Naive thymus-derived CD8-positive, alpha-beta T cell (primary cell): ENCODE results near the gene TNS3. TPM values are rescaled to one million over a fixed set of nuclear protein-coding genes. Genes with fewer than 3 reads are reported as not detected.

Experiments used
- ATAC-seq, 2 donors: fragments of 150-1000 bp; cut with Tn5 transposase in 1 of 2; sonication (Bioruptor Pico), chemical (Tn5 transposase) in 1 of 2; 1 replicate in 1 of 2; 2 replicates in 1 of 2; pipeline ENCODE4 v1.10.0; 2021; ENCODE audit warnings: mild to moderate bottlenecking in 2 of 2, moderate library complexity in 2 of 2
- POLR2A ChIA-PET: fragments of 350-600 bp; sonication (Branson Sonifier 250); formaldehyde crosslinking; loops from one replicate; lab custom pipeline; 2021; ENCODE audit warnings: antibody characterized with exemption; lab: Charles Lee
- DNase-seq, 10 donors: peaks; one replicate each; pipeline versions ENCODE4 v3.0.0 to v3.0.0-alpha.2; 2020 to 2022
- H3K27ac Mint-ChIP-seq, 10 donors: one replicate each; pipeline ENCODE4 v1.8.0; 2020 to 2022; ENCODE audit warnings: mild to moderate bottlenecking in 10 of 10, mixed read lengths in 10 of 10, moderate library complexity in 4 of 10, inconsistent platforms in 1 of 10
- H3K27me3 Mint-ChIP-seq, 5 donors: one replicate each; pipeline ENCODE4 v1.8.0; 2021 to 2022; ENCODE audit warnings: mixed read lengths in 5 of 5
- H3K36me3 Mint-ChIP-seq, 3 donors: one replicate each; pipeline ENCODE4 v1.8.0; 2020 to 2022; ENCODE audit warnings: mixed read lengths in 3 of 3, mild to moderate bottlenecking in 2 of 3, inconsistent platforms in 1 of 3
- H3K4me1 Mint-ChIP-seq, 4 donors: one replicate each; pipeline ENCODE4 v1.8.0; 2021 to 2022; ENCODE audit warnings: mixed read lengths in 4 of 4
- H3K4me3 Mint-ChIP-seq, 10 donors: one replicate each; pipeline ENCODE4 v1.8.0; 2020 to 2022; ENCODE audit warnings: mild to moderate bottlenecking in 10 of 10, mixed read lengths in 10 of 10, moderate library complexity in 6 of 10, inconsistent platforms in 1 of 10
- H3K9me3 Mint-ChIP-seq, 9 donors: one replicate each; pipeline ENCODE4 v1.8.0; 2020 to 2022; ENCODE audit warnings: mixed read lengths in 9 of 9, mild to moderate bottlenecking in 3 of 9, inconsistent platforms in 1 of 9, moderate library complexity in 1 of 9
- polyA plus RNA-seq, 3 donors: library from polyadenylated mRNA; unstranded; fragments of 300-500 nt; fragmentation: Illumina TruSeq; gene quantifications; one replicate each; pipeline ENCODE4 v1.2.3, GENCODE V29; 2021
- total RNA-seq, 8 experiments: library from RNA in 2 of 8; stranded (reverse) in 2 of 8; gene quantifications; one replicate each; pipeline ENCODE4 v1.2.3 and lab custom pipeline; 2021 to 2026

The TNS3 gene
- total and polyA plus RNA-seq, 5 experiments from 2014 or later = 1.2 to 1.6 TPM; not detected in 3

GRCh38 chr7:47482013-47482875 is 99.7 kb downstream of the TNS3 start:
- peak overlapping the region in 1 of 10 donors; percentile 29 for H3K4me3 Mint-ChIP-seq
- no peaks in the 10 kb centered on the region for H3K36me3 Mint-ChIP-seq
- peaks cover 0 to 37% (median 0%) of the 10 kb centered on the region in 4 donors for H3K4me1 Mint-ChIP-seq
- peak overlapping the region in 1 of 10 donors; percentile 21 for H3K27ac Mint-ChIP-seq
- H3K27me3 Mint-ChIP-seq = no peaks in the 10 kb centered on the region
- POLR2A ChIA-PET = interaction anchor here (0.6 kb wide), 1 partner anchor 218 kb away, joined by 3 read pairs; no protein-coding TSS in a partner anchor
- DNase-seq = no peak
- peaks cover 0 to 2% (median 0%) of the 10 kb centered on the region in 9 donors for H3K9me3 Mint-ChIP-seq
- no peak for ATAC-seq

- ATAC-seq = no peak
- peaks cover 0 to 5% (median 2%) of the 10 kb centered on the region in 5 donors for H3K27me3 Mint-ChIP-seq
- POLR2A ChIA-PET = no interaction called here
Observed at GRCh38 chr7:47481541-47482012, 100.3 kb downstream of the TNS3 start.

GRCh38 chr7:47480576-47481538 is 101.1 kb downstream of the TNS3 start:
- POLR2A ChIA-PET = no interaction called here
- Mint-ChIP-seq H3K4me1 (peaks cover 0 to 39% (median 0%) of the 10 kb centered on the region in 4 donors), H3K27me3 (peaks cover 0 to 11% (median 4%) of the 10 kb centered on the region in 5 donors), H3K4me3 (peak overlapping the region in 1 of 10 donors; percentile 45), H3K36me3 (no peaks in the 10 kb centered on the region), H3K27ac (peak overlapping the region in 1 of 10 donors; percentile 21), H3K9me3 (peaks cover 0 to 2% (median 0%) of the 10 kb centered on the region in 9 donors)
- ATAC-seq (no peak), DNase-seq (no peak)

More at GRCh38 chr7:47481541-47482012, 100.3 kb downstream of the TNS3 start:
- Mint-ChIP-seq H3K9me3 (peaks cover 0 to 2% (median 0%) of the 10 kb centered on the region in 9 donors), H3K4me3 (peak overlapping the region in 1 of 10 donors; percentile 29), H3K36me3 (no peaks in the 10 kb centered on the region), H3K4me1 (peaks cover 0 to 37% (median 0%) of the 10 kb centered on the region in 4 donors), H3K27ac (peak overlapping the region in 1 of 10 donors; percentile 21)
- no peak for DNase-seq

- ATAC-seq = no peak
- H3K27me3 Mint-ChIP-seq = peaks cover 0 to 11% (median 4%) of the 10 kb centered on the region in 5 donors
- H3K4me1 Mint-ChIP-seq = peaks cover 0 to 41% (median 0%) of the 10 kb centered on the region in 4 donors
- POLR2A ChIA-PET = no interaction called here
- peaks cover 0 to under 1% (median 0%) of the 10 kb centered on the region in 9 donors for H3K9me3 Mint-ChIP-seq
- no peaks in the 10 kb centered on the region for H3K36me3 Mint-ChIP-seq
- no peak for DNase-seq
- no peak overlapping the region for H3K27ac Mint-ChIP-seq
- peak overlapping the region in 1 of 10 donors; percentile 45 for H3K4me3 Mint-ChIP-seq
Observed at GRCh38 chr7:47479821-47480575, 101.9 kb downstream of the TNS3 start.

- ATAC-seq = no peak
- POLR2A ChIA-PET = no interaction called here
- Mint-ChIP-seq H3K4me3 (no peak overlapping the region), H3K4me1 (peaks cover 0 to 41% (median 0%) of the 10 kb centered on the region in 4 donors), H3K36me3 (no peaks in the 10 kb centered on the region), H3K27me3 (peaks cover 0 to 11% (median 4%) of the 10 kb centered on the region in 5 donors), H3K9me3 (no peaks in the 10 kb centered on the region), H3K27ac (no peak overlapping the region)
- DNase-seq = no peak
Observed at GRCh38 chr7:47478926-47479711, 102.8 kb downstream of the TNS3 start.

GRCh38 chr7:47478017-47478344 is 103.9 kb downstream of the TNS3 start:
- Mint-ChIP-seq H3K9me3 (no peaks in the 10 kb centered on the region), H3K4me3 (no peak overlapping the region), H3K27ac (no peak overlapping the region), H3K27me3 (peaks cover 0 to 11% (median 4%) of the 10 kb centered on the region in 5 donors), H3K4me1 (peaks cover 0 to 41% (median 0%) of the 10 kb centered on the region in 4 donors), H3K36me3 (no peaks in the 10 kb centered on the region)
- POLR2A ChIA-PET = no interaction called here
- DNase-seq (no peak), ATAC-seq (no peak)

GRCh38 chr7:47477191-47478016 is 104.5 kb downstream of the TNS3 start:
- POLR2A ChIA-PET = no interaction called here
- Mint-ChIP-seq H3K9me3 (no peaks in the 10 kb centered on the region), H3K27ac (no peak overlapping the region), H3K27me3 (peaks cover 0 to 11% (median 4%) of the 10 kb centered on the region in 5 donors), H3K4me3 (no peak overlapping the region), H3K36me3 (no peaks in the 10 kb centered on the region), H3K4me1 (peaks cover 0 to 37% (median 0%) of the 10 kb centered on the region in 4 donors)
- DNase-seq (no peak), ATAC-seq (no peak)

- H3K4me3 Mint-ChIP-seq = no peak overlapping the region
- H3K27me3 Mint-ChIP-seq = peaks cover 0 to 11% (median 4%) of the 10 kb centered on the region in 5 donors
- DNase-seq (no peak), ATAC-seq (no peak)
- H3K4me1 Mint-ChIP-seq = peaks cover 0 to 22% (median 1%) of the 10 kb centered on the region in 4 donors
- POLR2A ChIA-PET = no interaction called here
- no peaks in the 10 kb centered on the region for H3K36me3 Mint-ChIP-seq
- no peaks in the 10 kb centered on the region for H3K9me3 Mint-ChIP-seq
- no peak overlapping the region for H3K27ac Mint-ChIP-seq
Observed at GRCh38 chr7:47475880-47476227, 106.1 kb downstream of the TNS3 start.

- Mint-ChIP-seq H3K27me3 (peaks cover 0 to 12% (median 4%) of the 10 kb centered on the region in 5 donors), H3K36me3 (no peaks in the 10 kb centered on the region), H3K9me3 (no peaks in the 10 kb centered on the region), H3K4me3 (no peak overlapping the region), H3K27ac (no peak overlapping the region), H3K4me1 (peaks cover 0 to 15% (median 1%) of the 10 kb centered on the region in 4 donors)
- POLR2A ChIA-PET = no interaction called here
- no peak for ATAC-seq
- DNase-seq = peak in 1 of 10 donors; percentile 20
Observed at GRCh38 chr7:47474937-47475879, 106.7 kb downstream of the TNS3 start.
